Duodenal mucosa (tissue), 2 donors: ENCODE results near the gene MEX3A.

Source experiments
- H3K27ac ChIP-seq: one replicate; pipeline ENCODE4 v1.7.0; 2013; ENCODE audit warnings: low read depth, low read length
- H3K27me3 ChIP-seq, 2 donors: one replicate each; pipeline ENCODE4 v1.7.0; 2013; ENCODE audit warnings: low read length in 2 of 2, control low read depth in 1 of 2; ENCODE audit not compliant: insufficient read depth in 2 of 2, control insufficient read depth in 1 of 2
- H3K36me3 ChIP-seq, 2 donors: one replicate each; pipeline ENCODE4 v1.7.0; 2013; ENCODE audit warnings: low read length in 2 of 2, control low read depth in 1 of 2; ENCODE audit not compliant: insufficient read depth in 2 of 2, control insufficient read depth in 1 of 2
- H3K4me1 ChIP-seq, 2 donors: one replicate each; pipeline ENCODE4 v1.7.0; 2013; ENCODE audit warnings: low read length in 2 of 2, control low read depth in 1 of 2; ENCODE audit not compliant: insufficient read depth in 2 of 2, control insufficient read depth in 1 of 2
- H3K4me3 ChIP-seq, 2 donors: one replicate each; pipeline ENCODE4 v1.7.0; 2013; ENCODE audit warnings: low read length in 2 of 2, low read depth in 1 of 2
- H3K9ac ChIP-seq, 2 donors: one replicate each; pipeline ENCODE4 v1.7.0; 2013; ENCODE audit warnings: low read length in 2 of 2, low read depth in 1 of 2
- H3K9me3 ChIP-seq, 2 donors: one replicate each; pipeline ENCODE4 v1.7.0; 2013; ENCODE audit warnings: low read length in 2 of 2, control low read depth in 1 of 2; ENCODE audit not compliant: control insufficient read depth in 1 of 2

MEX3A gene

GRCh38 chr1:156102633-156103511 lies 20.6 kb upstream of the MEX3A start:
- Histone ChIP-seq H3K4me1 (peaks cover 58 to 60% of the 10 kb centered on the region in 2 donors), H3K4me3 (peak overlapping the region; percentile 25 to 36), H3K9ac (peak overlapping the region; percentile 9 to 72), H3K36me3 (no peaks in the 10 kb centered on the region), H3K27ac (peak overlapping the region; percentile 93), H3K27me3 (no peaks in the 10 kb centered on the region), H3K9me3 (no peaks in the 10 kb centered on the region)

GRCh38 chr1:156101880-156102279 lies 19.6 kb upstream of the MEX3A start:
- H3K27me3 ChIP-seq: no peaks in the 10 kb centered on the region
- H3K9ac ChIP-seq: no peak overlapping the region
- H3K36me3 ChIP-seq: no peaks in the 10 kb centered on the region
- no peak overlapping the region for H3K4me3 ChIP-seq
- H3K9me3 ChIP-seq: no peaks in the 10 kb centered on the region
- peaks cover 59 to 62% of the 10 kb centered on the region in 2 donors for H3K4me1 ChIP-seq
- H3K27ac ChIP-seq: no peak overlapping the region

GRCh38 chr1:156100205-156100995 lies 18.1 kb upstream of the MEX3A start:
- H3K4me1 ChIP-seq: peaks cover 58 to 65% of the 10 kb centered on the region in 2 donors
- H3K9ac ChIP-seq: no peak overlapping the region

GRCh38 chr1:156099282-156099681 lies 17.0 kb upstream of the MEX3A start:
- H3K9ac ChIP-seq: no peak overlapping the region
- no peaks in the 10 kb centered on the region for H3K36me3 ChIP-seq
- H3K9me3 ChIP-seq: no peaks in the 10 kb centered on the region
- no peak overlapping the region for H3K27ac ChIP-seq
- no peak overlapping the region for H3K4me3 ChIP-seq
- H3K27me3 ChIP-seq: no peaks in the 10 kb centered on the region
- H3K4me1 ChIP-seq: peaks cover 47 to 53% of the 10 kb centered on the region in 2 donors

More at GRCh38 chr1:156100205-156100995, 18.1 kb upstream of the MEX3A start:
- Histone ChIP-seq H3K27ac (no peak overlapping the region), H3K36me3 (no peaks in the 10 kb centered on the region), H3K9me3 (no peaks in the 10 kb centered on the region), H3K27me3 (no peaks in the 10 kb centered on the region), H3K4me3 (no peak overlapping the region)

GRCh38 chr1:156098784-156099183 lies 16.5 kb upstream of the MEX3A start:
- H3K4me1 ChIP-seq: peaks cover 42 to 48% of the 10 kb centered on the region in 2 donors
- H3K9me3 ChIP-seq: no peaks in the 10 kb centered on the region
- H3K27me3 ChIP-seq: no peaks in the 10 kb centered on the region
- H3K27ac ChIP-seq: no peak overlapping the region
- H3K4me3 ChIP-seq: no peak overlapping the region
- H3K36me3 ChIP-seq: no peaks in the 10 kb centered on the region
- H3K9ac ChIP-seq: no peak overlapping the region

- no peak overlapping the region for H3K9ac ChIP-seq
These were observed 15.4 kb upstream of the MEX3A start for GRCh38 chr1:156097499-156098178.

GRCh38 chr1:156096640-156097391 lies 14.6 kb upstream of the MEX3A start:
- no peaks in the 10 kb centered on the region for H3K36me3 ChIP-seq
- peak overlapping the region in 1 of 2 donors; percentile 11 for H3K4me3 ChIP-seq
- peaks cover 23 to 29% of the 10 kb centered on the region in 2 donors for H3K4me1 ChIP-seq
- no peaks in the 10 kb centered on the region for H3K27me3 ChIP-seq
- H3K9me3 ChIP-seq: no peaks in the 10 kb centered on the region
- H3K9ac ChIP-seq: peak overlapping the region in 1 of 2 donors; percentile 40
- peak overlapping the region; percentile 53 for H3K27ac ChIP-seq

More at GRCh38 chr1:156097499-156098178, 15.4 kb upstream of the MEX3A start:
- no peak overlapping the region for H3K4me3 ChIP-seq
- no peaks in the 10 kb centered on the region for H3K27me3 ChIP-seq
- H3K4me1 ChIP-seq: peaks cover 31 to 37% of the 10 kb centered on the region in 2 donors
- H3K27ac ChIP-seq: no peak overlapping the region
- H3K9me3 ChIP-seq: no peaks in the 10 kb centered on the region
- no peaks in the 10 kb centered on the region for H3K36me3 ChIP-seq

- no peak overlapping the region for H3K4me3 ChIP-seq
- H3K9me3 ChIP-seq: no peaks in the 10 kb centered on the region
- H3K27me3 ChIP-seq: no peaks in the 10 kb centered on the region
- H3K27ac ChIP-seq: no peak overlapping the region
- H3K36me3 ChIP-seq: no peaks in the 10 kb centered on the region
- H3K9ac ChIP-seq: no peak overlapping the region
- peaks cover 21 to 28% of the 10 kb centered on the region in 2 donors for H3K4me1 ChIP-seq
These were observed 13.7 kb upstream of the MEX3A start for GRCh38 chr1:156095906-156096508.

GRCh38 chr1:156091610-156092009 lies 9.3 kb upstream of the MEX3A start:
- Histone ChIP-seq H3K9me3 (no peaks in the 10 kb centered on the region), H3K4me3 (no peak overlapping the region), H3K9ac (no peak overlapping the region), H3K4me1 (peaks cover 5 to 6% of the 10 kb centered on the region in 2 donors), H3K27ac (no peak overlapping the region), H3K27me3 (no peaks in the 10 kb centered on the region), H3K36me3 (no peaks in the 10 kb centered on the region)
